Activated CD4-positive, alpha-beta T cell treated with anti-CD3 and anti-CD28 coated beads for 4 hours (primary cell): ENCODE measurements around the gene HOOK2.
"Not testable (repeated sequence)": the region's sequence is repeated elsewhere in the genome, so short reads cannot be mapped to it uniquely, and the experiment has no call there.

Experiments
- DNase-seq, 2 donors: peaks; one replicate each; pipeline ENCODE4 v3.0.0-alpha.2; 2020

The HOOK2 gene

DNA sequence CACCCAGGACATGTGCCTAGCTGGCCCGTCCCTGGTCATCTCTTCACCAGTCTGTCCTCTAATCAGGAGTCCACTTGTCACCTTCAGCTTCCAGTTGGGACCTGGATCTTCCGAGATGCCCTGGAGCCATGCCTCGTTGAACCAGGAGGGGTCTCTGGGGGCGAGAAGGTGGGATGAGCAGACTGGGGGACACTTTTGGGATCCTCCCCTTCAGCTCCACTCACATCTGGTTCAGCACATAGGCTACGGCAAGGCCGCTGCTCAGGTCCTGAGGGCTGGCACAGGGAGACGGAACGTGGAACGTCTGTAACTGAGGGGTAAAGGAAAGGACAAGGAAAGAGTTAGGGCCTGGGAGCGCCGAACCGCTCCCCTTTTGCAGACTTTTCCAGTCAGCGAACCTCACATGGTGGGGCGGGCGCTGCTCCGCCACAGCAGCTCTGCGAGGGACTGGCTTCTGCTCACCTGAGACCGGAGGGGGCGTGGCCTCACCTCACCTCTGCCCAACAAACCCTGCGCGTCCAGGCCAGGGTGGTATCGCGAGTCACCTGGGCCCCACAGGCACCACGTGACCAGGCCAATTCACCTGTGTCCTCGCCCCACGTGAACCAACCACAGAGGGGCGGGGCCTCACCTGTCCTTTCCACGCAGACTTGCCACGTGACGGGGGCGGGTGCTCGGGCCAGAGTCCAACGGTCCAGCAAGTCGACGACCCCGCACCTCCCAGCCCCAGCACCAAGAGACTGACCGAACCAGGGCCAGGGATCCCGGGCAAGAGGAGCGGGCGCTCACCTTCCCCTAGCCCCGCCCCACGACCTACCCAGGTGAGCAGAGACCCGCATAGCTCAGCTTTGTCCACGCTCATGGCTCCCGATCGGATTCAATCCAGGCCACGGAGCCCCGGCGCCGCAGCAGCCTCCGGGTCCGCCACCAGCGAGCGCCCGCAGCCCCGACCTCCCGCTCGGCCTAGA is at the start of gene HOOK2:
Gene HOOK2 (minus strand): TSS at position 965 of the 968 bp plus-strand sequence. CDS start 103 bp downstream, at position 862.
- no peak for DNase-seq

DNA sequence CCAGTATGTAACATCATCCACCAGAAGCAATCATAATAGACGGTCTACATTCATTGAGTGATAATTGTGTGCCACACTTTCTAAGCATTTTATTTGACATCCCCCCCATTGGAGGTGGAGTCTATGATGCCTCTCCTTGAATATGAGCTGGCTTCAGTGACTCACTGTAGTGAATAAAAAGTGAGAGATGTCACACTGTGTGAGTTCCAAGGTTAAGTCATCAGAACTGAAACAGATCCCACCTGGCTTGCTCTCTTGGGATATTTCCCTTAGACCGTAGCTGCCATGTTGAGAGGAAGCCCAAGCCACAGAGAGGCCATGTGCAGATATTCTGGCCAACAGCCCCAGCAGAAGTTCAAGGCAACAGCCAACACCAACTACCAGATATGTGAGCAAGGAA is 46.4 kb upstream of the HOOK2 start:
- no peak for DNase-seq

DNA sequence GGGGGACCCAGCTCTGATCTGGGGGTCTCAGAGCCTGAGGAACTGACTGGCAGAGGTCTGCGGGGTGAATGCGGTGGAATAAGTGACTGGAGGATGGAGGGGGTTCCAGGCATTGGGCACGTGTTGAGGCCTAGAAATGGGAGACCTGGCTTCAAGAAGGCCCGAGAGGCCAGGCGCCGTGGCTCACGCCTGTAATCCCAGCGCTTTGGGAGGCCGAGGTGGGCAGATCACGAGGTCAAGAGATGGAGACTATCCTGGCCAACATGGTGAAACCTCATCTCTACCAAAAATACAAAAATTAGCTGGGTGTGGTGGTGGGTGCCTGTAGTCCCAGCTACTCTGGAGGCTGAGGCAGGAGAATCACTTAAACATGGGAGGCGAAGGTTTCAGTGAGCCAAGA is 42.5 kb upstream of the HOOK2 start:
- not testable (repeated sequence) for DNase-seq

GRCh38 chr19:12817188-12817587 is 41.8 kb upstream of the HOOK2 start:
- not testable (repeated sequence) for DNase-seq

DNA sequence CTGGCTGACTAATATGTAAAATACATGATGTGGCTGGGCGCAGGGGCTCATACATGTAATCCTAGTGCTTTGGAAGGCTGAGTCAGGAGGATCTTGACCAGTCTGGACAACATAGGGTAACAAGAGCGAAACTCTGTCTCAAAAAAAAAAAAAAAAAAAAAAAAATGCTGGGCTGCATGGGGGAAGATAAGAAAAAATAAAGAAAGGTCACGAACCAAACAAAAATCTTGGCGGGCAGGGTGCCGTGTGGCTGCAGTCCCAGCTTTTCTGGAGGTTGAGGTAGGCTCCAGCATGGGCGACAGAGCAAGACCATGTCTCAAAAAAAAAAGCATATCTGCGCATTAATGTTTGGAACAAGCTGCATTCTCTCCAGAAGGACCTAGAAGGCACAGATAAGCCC is 39.7 kb upstream of the HOOK2 start:
- DNase-seq, result no peak

DNA sequence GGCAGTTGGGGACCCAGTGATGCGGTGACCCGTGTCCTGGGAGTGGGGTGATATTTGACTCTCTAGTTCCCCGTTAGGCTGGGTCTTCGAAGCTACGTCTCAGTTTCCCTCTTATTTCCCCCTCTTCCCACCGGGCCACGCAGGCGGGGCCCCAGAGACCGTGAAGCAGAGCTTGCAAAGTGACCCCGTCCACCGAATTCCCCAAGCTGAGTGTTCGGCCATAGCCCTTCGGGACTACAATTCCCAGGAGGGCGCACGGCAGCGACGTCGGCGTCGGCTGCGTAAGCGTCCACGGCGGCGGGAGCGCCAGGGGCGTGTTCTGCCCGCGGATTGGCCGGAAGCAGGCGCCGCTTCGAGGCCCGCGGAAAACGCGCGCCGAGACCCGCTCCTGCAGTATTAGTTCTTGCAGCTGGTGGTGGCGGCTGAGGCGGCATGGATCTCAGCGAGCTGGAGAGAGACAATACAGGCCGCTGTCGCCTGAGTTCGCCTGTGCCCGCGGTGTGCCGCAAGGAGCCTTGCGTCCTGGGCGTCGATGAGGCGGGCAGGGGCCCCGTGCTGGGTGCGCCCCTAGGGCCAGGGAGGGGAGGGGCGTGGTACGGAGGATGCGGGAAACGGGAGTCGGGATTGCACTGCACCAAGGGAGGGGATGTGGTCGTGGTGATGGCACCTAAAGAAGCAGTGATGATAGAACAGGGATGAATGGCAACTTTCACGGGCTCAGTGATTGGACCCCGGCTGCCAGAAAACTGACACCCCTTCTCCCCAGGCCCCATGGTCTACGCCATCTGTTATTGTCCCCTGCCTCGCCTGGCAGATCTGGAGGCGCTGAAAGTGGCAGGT is 31.1 kb upstream of the HOOK2 start, which contains the start of gene RNASEH2A:
Gene RNASEH2A (plus strand): TSS at position 343 of the 840 bp plus-strand sequence. CDS start 90 bp downstream, at position 433.
- DNase-seq, result peak; percentile 81 to 85

DNA sequence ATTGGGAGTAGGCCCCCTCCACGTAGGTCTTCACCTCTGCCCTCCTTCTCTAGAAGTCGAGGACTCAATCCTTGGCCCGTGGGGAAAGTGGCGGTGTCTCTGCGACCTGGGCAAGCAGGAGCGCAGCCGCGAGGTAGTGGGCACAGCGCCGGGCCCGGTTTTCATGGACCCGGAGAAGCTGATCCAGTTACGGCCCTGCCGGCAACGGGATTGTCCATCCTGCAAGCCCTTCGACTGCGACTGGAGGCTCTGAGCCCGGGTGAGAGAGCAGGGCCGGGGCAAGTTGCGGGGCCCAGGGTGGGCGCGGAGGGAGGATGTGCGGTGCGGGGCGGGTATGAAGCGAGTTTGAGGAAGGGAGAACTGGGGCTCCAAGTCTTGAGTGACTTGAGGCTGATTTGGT is 28.7 kb upstream of the HOOK2 start:
- DNase-seq, result no peak

DNA sequence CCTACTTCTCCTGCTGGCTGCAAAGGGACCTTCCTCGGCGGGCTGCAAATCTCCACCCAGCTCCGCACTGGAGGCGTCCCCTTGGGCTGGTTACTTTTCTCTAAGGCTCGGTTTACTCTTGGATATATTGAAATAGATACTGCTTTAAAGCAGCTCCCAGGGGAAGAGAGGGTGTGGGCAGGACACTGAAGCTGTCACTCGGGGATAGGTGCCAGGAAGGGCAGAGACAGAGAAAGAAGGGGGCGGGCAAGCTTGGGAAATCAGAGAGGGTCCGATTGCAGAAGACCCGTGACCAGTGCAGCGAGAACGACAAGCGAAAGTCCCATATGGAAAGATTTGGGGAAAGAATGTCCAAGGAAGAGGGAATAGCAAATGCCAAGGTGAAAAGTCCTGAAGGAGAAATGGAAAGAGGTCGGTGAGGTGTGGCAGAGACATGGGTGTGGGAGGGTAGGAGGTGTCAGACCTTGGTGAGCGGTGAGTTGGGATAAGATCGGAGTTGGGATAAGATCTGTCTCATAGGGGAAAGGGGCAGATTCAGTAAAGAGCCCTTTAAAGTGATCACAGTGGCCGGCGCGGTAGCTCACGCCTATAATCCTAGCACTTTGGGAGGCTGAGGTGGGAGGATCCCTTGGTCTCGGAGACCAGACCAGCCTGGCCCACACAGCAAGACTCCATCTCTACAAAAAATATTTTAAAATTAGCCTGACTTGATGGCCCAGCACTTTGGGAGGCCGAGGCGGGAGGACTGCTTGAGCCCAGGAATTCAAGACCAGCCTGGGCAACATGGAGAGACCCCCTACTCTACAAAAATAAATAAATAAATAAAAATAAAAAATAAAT is 27.1 kb upstream of the HOOK2 start:
- no peak for DNase-seq

DNA sequence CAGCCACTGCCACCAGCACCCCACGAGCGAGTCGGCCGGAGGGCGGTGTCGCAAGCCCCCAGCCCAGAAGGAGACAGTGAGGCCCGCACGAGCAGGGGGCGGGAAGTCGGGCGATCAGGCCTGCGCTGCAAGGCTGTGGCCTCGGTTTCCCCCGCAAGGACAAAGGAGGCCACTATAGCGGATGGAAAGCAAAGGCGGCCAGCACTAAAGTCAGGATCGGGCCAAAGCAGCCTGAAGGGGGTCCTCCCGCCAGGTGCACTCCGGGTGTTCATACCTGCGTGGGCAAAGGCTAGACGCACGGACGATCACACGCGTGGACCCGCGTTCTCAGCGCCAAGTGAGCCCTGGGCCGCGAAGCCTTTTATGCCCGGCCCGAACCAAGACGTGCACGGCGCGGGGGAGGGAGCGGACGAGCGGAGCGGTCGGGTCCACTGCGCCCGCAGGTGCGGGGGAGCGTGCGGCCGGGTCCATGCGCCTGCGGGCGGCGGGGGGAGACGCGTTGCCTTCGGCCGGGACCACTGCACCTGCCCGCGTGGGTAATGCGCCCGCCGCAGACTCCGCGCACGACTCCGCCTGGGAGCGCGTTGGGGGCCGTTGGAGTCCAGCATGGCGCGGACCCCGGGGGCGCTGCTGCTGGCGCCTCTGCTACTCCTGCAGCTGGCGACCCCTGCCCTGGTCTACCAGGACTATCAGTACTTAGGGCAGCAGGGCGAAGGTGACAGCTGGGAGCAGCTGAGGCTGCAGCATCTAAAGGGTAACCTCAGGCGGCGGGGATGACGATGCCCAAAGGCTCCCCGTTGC is 26.3 kb upstream of the HOOK2 start, which contains the start of the genes PRDX2 and THSD8:
Gene PRDX2 (minus strand): TSS at position 335 of the 801 bp plus-strand sequence. CDS start 539 bp downstream, outside the sequence.
Gene THSD8 (plus strand): TSS at position 604 of the 801 bp plus-strand sequence. CDS start 3 bp downstream, at position 607.
- DNase-seq, result peak; percentile 60 to 74

DNA sequence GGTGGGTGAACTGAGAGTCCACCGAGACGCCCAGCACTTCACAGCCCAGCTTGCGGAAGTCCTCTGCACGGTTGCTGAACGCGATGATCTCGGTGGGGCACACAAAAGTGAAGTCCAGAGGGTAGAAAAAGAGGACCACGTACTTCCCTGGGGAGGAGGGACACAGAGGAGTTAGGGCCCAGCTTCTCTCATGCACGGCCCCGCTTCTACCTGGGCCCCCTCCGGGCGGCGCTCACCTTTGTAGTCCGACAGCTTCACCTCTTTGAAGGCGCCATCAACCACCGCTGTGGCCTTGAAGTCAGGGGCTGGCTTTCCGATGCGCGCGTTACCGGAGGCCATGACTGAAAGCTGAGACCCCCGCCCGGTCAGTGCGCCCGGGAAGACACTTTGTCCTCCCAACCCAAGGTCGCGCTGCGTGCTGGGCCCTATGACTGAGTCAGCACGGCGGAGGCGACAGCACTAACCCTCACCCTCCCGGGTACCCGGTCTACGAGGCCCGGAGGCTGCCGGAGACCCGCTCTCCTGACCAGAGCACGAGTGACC is 25.6 kb upstream of the HOOK2 start:
- peak in 1 of 2 donors; percentile 23 for DNase-seq

DNA sequence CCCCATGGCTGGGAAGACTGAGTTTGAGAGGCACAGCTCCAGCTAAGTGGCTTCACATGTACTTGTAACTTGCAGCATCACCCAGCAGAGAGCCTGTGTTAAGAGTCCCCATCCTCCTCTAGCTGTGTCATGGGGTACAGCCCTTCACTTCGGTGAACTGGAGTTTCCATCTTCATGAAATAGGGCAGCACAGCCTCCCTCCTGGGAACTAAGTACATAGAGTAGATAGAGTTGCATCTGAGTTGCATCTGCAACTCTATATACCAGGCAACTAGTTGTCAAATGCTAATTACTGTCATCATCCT is 25.1 kb upstream of the HOOK2 start:
- DNase-seq, result no peak

- DNase-seq, result no peak
Measured at GRCh38 chr19:12799742-12800465, 24.6 kb upstream of the HOOK2 start.

DNA sequence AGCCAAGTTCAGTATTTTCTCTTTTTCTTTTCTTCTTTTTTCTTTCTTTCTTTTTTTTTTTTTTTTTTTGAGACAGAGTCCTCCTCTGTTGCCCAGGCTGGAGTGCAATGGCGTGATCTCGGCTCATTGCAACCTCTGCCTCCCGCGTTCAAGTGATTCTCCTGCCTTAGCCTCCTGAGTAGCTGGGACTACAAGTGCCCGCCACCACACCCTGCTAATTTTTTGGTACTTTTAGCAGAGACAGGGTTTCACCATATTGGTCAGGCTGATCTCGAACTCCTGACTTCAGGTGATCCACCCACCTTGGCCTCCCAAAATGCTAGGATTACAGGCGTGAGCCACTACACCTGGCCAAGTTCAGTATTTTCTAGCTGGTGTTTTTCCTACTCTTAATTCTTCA is 22.3 kb upstream of the HOOK2 start:
- DNase-seq, result not testable (repeated sequence)

GRCh38 chr19:12797141-12797587 is 21.8 kb upstream of the HOOK2 start:
- no peak for DNase-seq

GRCh38 chr19:12796146-12797071 is 21.1 kb upstream of the HOOK2 start:
- DNase-seq, result peak; percentile 72 to 75

GRCh38 chr19:12794971-12795381 is 19.6 kb upstream of the HOOK2 start:
- DNase-seq, result no peak

DNA sequence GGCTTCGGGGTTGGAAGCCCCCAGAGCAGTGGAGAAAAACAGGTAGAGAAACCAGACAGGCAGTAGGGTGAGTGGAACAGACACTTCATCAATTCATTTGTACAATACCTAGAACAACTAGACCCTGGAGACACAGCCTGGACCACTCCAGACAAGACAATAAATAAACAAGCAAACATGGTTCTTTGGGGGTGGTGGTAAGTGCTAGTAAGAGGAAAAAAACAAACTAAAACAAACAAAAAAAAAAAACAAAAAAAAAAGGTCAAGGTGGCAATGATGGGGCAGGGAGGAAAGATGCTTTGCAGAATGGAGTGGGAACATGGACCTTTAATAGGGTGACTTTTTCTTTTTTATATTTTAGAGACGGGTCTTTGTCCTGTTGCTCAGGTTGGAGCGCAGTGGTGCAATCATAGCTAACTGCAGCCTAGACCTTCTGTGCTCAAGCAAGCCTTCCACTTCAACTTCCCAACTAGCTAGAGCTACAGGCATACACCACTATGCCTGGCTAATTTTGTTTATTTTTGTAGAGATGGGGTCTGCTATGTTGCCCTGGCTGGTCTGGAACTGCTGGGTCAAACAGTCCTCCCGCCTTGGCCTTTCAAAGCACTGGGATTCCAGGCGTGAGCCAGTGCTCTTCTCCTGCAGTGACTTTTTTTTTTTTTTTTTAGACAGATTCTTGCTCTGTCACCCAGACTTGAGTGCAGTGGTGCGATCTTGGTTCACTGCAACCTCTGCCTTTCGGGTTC is 19.0 kb upstream of the HOOK2 start:
- DNase-seq, result no peak
